ENCODE data around the gene TFAP2E. TPM values are rescaled to one million over a fixed set of nuclear protein-coding genes. Genes with fewer than 3 reads are reported as not detected.

TFAP2E gene
- total RNA-seq, 1 experiment from 2014 or later = 10.9 TPM

DNA sequence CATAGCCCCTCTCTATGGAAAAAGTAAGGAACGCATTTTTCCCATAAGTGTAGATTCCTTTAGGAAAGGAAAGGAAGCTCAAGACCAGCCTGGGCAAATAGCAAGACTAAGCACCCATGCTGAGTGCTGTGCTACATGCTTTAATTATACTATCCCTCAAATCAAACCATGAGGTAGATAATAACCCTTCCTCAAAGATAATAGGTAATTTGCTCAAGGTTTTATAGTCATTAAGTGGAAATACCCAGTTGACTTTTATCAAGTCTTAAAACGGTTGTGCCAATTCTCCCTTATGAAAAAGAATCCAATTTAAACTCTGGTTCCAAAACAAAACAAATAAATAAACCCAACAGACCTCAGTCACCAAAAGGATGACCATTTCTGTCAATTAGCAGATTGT, 19.3 kb upstream of the TFAP2E start:
- Histone ChIP-seq H3K27ac (no peak overlapping the region), H3K9me3 (replicated peaks) (no peaks in the 10 kb centered on the region), H3K4me1 (peaks cover 15% of the 10 kb centered on the region), H3K4me3 (no peak overlapping the region), H3K27me3 (no peaks in the 10 kb centered on the region), H3K36me3 (peaks cover 18% of the 10 kb centered on the region)
- DNase-seq = no peak

- Histone ChIP-seq H3K9me3 (replicated peaks) (no peaks in the 10 kb centered on the region), H3K27ac (no peak overlapping the region), H3K36me3 (peaks cover 15% of the 10 kb centered on the region), H3K4me1 (peaks cover 15% of the 10 kb centered on the region), H3K4me3 (no peak overlapping the region), H3K27me3 (no peaks in the 10 kb centered on the region)
- DNase-seq = no peak
Measured at GRCh38 chr1:35554266-35555211, 18.6 kb upstream of the TFAP2E start.

- peaks cover 14% of the 10 kb centered on the region for H3K36me3 ChIP-seq
- peak overlapping the region; percentile 89; the same call in 1 of the 2 replicates for H3K4me3 ChIP-seq
- H3K27ac ChIP-seq = peak overlapping the region; percentile 91; the same call in 1 of the 2 replicates
- no peaks in the 10 kb centered on the region for H3K27me3 ChIP-seq
- DNase-seq = no peak
- H3K4me1 ChIP-seq = peaks cover 15% of the 10 kb centered on the region
- H3K9me3 ChIP-seq (replicated peaks) = no peaks in the 10 kb centered on the region
Measured at GRCh38 chr1:35555212-35555584, 17.9 kb upstream of the TFAP2E start.

DNA sequence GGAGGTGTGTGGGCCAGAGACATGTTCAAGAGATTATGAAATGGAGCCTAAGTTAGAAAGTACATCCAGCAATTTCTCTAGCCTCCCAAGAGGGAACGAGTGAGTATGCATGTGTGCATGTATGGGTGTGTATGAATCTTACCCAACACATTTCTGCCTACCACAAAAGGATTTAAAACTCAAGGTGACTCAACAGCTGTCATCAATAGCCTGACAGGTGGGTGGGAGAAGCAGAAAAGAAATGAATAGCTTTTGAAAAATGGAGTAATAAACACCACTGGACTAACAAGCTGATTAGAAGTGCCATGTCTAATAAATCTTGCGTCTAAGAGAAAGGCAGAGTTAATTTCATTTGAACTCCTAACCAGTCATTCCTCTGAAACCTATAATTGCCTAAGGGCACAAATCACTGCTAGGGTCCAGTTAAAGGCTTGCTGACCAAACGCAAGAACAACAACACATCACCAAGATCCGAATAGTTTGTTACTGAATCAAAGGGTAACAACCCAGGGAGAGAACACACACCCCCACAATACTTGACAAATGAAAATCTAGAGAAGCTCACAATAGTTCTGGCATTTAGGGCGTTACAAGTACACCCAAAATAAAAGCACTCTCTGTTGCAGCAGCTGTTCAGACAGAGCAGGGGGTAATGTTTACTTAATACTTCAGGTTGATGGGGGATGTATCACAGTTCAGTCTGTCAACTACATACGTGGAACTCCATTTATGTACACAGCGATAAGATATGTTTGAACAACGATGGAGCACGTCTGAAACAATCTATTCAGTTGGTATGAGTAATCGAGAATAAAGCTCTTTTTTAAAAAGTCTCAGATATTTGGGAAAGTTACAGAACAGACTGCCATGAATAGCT, 17.3 kb upstream of the TFAP2E start:
- peaks cover 10% of the 10 kb centered on the region for H3K36me3 ChIP-seq
- H3K4me1 ChIP-seq = peaks cover 15% of the 10 kb centered on the region
- DNase-seq = peak; percentile 26 to 58
- H3K27me3 ChIP-seq = no peaks in the 10 kb centered on the region
- peak overlapping the region; percentile 91 for H3K27ac ChIP-seq
- no peaks in the 10 kb centered on the region for H3K9me3 ChIP-seq (replicated peaks)
- H3K4me3 ChIP-seq = peak overlapping the region; percentile 89

GRCh38 chr1:35556484-35557117, 16.5 kb upstream of the TFAP2E start:
- Histone ChIP-seq H3K27ac (peak overlapping the region; percentile 91), H3K9me3 (replicated peaks) (no peaks in the 10 kb centered on the region)

DNA sequence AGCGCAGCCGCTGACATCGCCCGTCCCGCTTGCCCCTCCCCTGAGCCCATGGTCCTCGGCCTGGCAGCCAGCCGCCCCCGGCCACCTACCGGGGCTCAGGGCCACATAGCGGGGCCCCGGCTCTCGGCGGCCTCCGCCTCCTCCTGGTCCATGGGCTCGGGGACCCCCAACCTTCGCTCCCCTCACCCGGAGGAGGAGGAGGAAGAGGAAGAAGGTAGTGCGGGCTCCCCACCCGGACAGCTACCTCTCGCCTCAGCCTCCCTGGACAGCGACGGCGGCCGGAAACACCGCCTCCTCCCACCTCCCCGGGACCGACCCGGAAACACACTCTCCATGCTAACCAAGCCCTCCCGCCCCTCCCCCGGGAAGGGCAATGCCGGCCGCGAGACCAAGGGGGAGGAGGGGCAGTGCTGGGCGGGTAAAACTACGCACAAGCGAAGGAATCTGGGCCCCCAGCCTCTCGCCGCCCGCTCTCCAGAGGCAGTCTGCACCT, 15.9 kb upstream of the TFAP2E start, which contains the start of gene KIAA0319L:
KIAA0319L (minus strand) TSS at position 286 of the 493 bp plus-strand sequence. CDS start 2,912 bp downstream, outside the sequence.
- DNase-seq = peak; percentile 70 to 76
- peak within 1 kb of the TSS; percentile 91 for H3K27ac ChIP-seq
- peak within 1 kb of the TSS; percentile 89 for H3K4me3 ChIP-seq
- H3K9me3 ChIP-seq (replicated peaks) = no peaks in the 10 kb centered on the region
- peaks cover 4% of the 10 kb centered on the region for H3K36me3 ChIP-seq
- H3K4me1 ChIP-seq = peaks cover 15% of the 10 kb centered on the region
- no peaks in the 10 kb centered on the region for H3K27me3 ChIP-seq

More at GRCh38 chr1:35556484-35557117, 16.5 kb upstream of the TFAP2E start:
- no peak for DNase-seq
- H3K27me3 ChIP-seq = no peaks in the 10 kb centered on the region
- H3K4me3 ChIP-seq = peak overlapping the region; percentile 89
- peaks cover 15% of the 10 kb centered on the region for H3K4me1 ChIP-seq
- H3K36me3 ChIP-seq = peaks cover 4% of the 10 kb centered on the region

- DNase-seq = peak; percentile 99
- Histone ChIP-seq H3K27ac (peak within 1 kb of the TSS; percentile 91), H3K27me3 (no peaks in the 10 kb centered on the region), H3K9me3 (replicated peaks) (no peaks in the 10 kb centered on the region), H3K4me3 (peak within 1 kb of the TSS; percentile 89), H3K4me1 (peaks cover 15% of the 10 kb centered on the region), H3K36me3 (no peaks in the 10 kb centered on the region)
Measured at GRCh38 chr1:35557611-35558373, 15.3 kb upstream of the TFAP2E start, which contains the start of gene NCDN. Gene NCDN, plus strand, starts transcription at chr1:35557799. Its CDS starts 392 bp downstream, at chr1:35558191.

- Histone ChIP-seq H3K27me3 (no peaks in the 10 kb centered on the region), H3K9me3 (replicated peaks) (no peaks in the 10 kb centered on the region), H3K4me3 (peak overlapping the region; percentile 89), H3K27ac (no peak overlapping the region; the same call in 1 of the 2 replicates), H3K36me3 (no peaks in the 10 kb centered on the region), H3K4me1 (peaks cover 15% of the 10 kb centered on the region)
- DNase-seq = peak; percentile 59 to 62
Measured at GRCh38 chr1:35558374-35559316, 14.5 kb upstream of the TFAP2E start.

GRCh38 chr1:35559317-35559944, 13.7 kb upstream of the TFAP2E start:
- no peaks in the 10 kb centered on the region for H3K27me3 ChIP-seq
- H3K27ac ChIP-seq = no peak overlapping the region
- peaks cover 15% of the 10 kb centered on the region for H3K4me1 ChIP-seq
- peaks cover 7% of the 10 kb centered on the region for H3K36me3 ChIP-seq
- no peak overlapping the region for H3K4me3 ChIP-seq
- no peak for DNase-seq
- no peaks in the 10 kb centered on the region for H3K9me3 ChIP-seq (replicated peaks)

- no peaks in the 10 kb centered on the region for H3K27me3 ChIP-seq
- H3K4me3 ChIP-seq = no peak overlapping the region
- no peak overlapping the region for H3K27ac ChIP-seq
- H3K9me3 ChIP-seq (replicated peaks) = no peaks in the 10 kb centered on the region
- H3K36me3 ChIP-seq = peaks cover 14% of the 10 kb centered on the region
- peaks cover 8% of the 10 kb centered on the region for H3K4me1 ChIP-seq
- no peak for DNase-seq
Measured at GRCh38 chr1:35560256-35561225, 12.6 kb upstream of the TFAP2E start.

GRCh38 chr1:35561297-35561971, 11.7 kb upstream of the TFAP2E start:
- no peak overlapping the region for H3K27ac ChIP-seq
- H3K9me3 ChIP-seq (replicated peaks) = no peaks in the 10 kb centered on the region
- H3K4me1 ChIP-seq = no peaks in the 10 kb centered on the region
- H3K4me3 ChIP-seq = no peak overlapping the region
- H3K27me3 ChIP-seq = no peaks in the 10 kb centered on the region
- no peak for DNase-seq
- H3K36me3 ChIP-seq = peaks cover 14% of the 10 kb centered on the region

Measured in SJCRH30 (cell line).